H1 (cell line): ENCODE results near the gene SLC43A2. TPM values are rescaled to one million over a fixed set of nuclear protein-coding genes. Genes with fewer than 3 reads are reported as not detected.

Source experiments
- TEAD4 ChIP-seq: IDR thresholded peaks from 2 replicates; pipeline ENCODE4 v1.6.1; 2012; ENCODE audit warnings: low read depth, low read length, inconsistent platforms, mixed read lengths
- polyA plus RNA-seq, 7 experiments: library from polyadenylated mRNA; depleted of rRNA in 3 of 7; stranded (reverse) in 5 of 7; unstranded in 2 of 7; fragments of >200 nt in 5 of 7; fragments of 200-250 nt in 2 of 7; gene quantifications; 1 replicate in 5 of 7; 2 replicates in 1 of 7; 4 replicates in 1 of 7; pipeline versions ENCODE4 v1.2.1 to v1.2.3, GENCODE V29; 2011 to 2013; ENCODE audit warnings: missing spikeins in 2 of 7, mixed read lengths in 2 of 7
- total RNA-seq: library from RNA; stranded (reverse); fragmentation: NEBNext Ultra II Directional; extraction: Animal tissue kit (Norgen Biotek cat#: 25700); gene quantifications from 2 replicates; pipeline ENCODE4 v1.2.1, GENCODE V29; 2021

SLC43A2 gene
- total and polyA plus RNA-seq, 2 of the 8 experiments (the other 6 are each of a cell fraction or from before 2014, with no cell fraction given), result 6.6 to 10.5 TPM

GRCh38 chr17:1645207-1646171, 16.9 kb upstream of the SLC43A2 start, which contains the start of gene SCARF1 (continued):
- no peak for TF ChIP-seq TEAD4
